ENCODE measurements around the gene TRAF3IP1.

Gene TRAF3IP1

GRCh38 chr2:238287737-238288649 is 32.3 kb upstream of the TRAF3IP1 start, which contains the start of gene PER2:
Gene PER2 (minus strand): TSS chr2:238288610. CDS start chr2:238277936, 10,674 bp downstream.
- Histone ChIP-seq H3K27me3 (ENCODE audit: control insufficient read depth in 5 of 5, insufficient read depth in 4 of 5, low read length in 5 of 5) (no peaks in the 10 kb centered on the region), H3K36me3 (ENCODE audit: control insufficient read depth in 5 of 5, insufficient read depth in 5 of 5, low read length in 5 of 5) (no peaks in the 10 kb centered on the region), H3K4me1 (ENCODE audit: control insufficient read depth in 5 of 5, insufficient read depth in 5 of 5, low read length in 5 of 5) (peaks cover 16 to 59% (median 54%) of the 10 kb centered on the region in 5 donors), H3K27ac (ENCODE audit: low read depth, low read length) (peak within 1 kb of the TSS; percentile 97), H3K9ac (ENCODE audit: low read length in 5 of 5) (peak within 1 kb of the TSS; percentile 81 to 98 (median 95)), H3K9me3 (ENCODE audit: control insufficient read depth in 5 of 5, low read length in 5 of 5) (no peaks in the 10 kb centered on the region), H3K4me3 (ENCODE audit: low read depth in 1 of 5, low read length in 5 of 5) (peak within 1 kb of the TSS; percentile 82 to 97 (median 93))

- peak overlapping the region; percentile 79 for H3K27ac ChIP-seq (ENCODE audit: low read depth, low read length)
- H3K9ac ChIP-seq (ENCODE audit: low read length in 5 of 5), result peak overlapping the region in 4 of 5 donors; percentile 46 to 96 (median 70)
- peaks cover 13 to 55% (median 45%) of the 10 kb centered on the region in 5 donors for H3K4me1 ChIP-seq (ENCODE audit: control insufficient read depth in 5 of 5, insufficient read depth in 5 of 5, low read length in 5 of 5)
- no peaks in the 10 kb centered on the region for H3K36me3 ChIP-seq (ENCODE audit: control insufficient read depth in 5 of 5, insufficient read depth in 5 of 5, low read length in 5 of 5)
- H3K9me3 ChIP-seq (ENCODE audit: control insufficient read depth in 5 of 5, low read length in 5 of 5), result no peaks in the 10 kb centered on the region
- H3K4me3 ChIP-seq (ENCODE audit: low read depth in 1 of 5, low read length in 5 of 5), result peak overlapping the region; percentile 56 to 97 (median 88)
- no peaks in the 10 kb centered on the region for H3K27me3 ChIP-seq (ENCODE audit: control insufficient read depth in 5 of 5, insufficient read depth in 4 of 5, low read length in 5 of 5)
These were observed 31.4 kb upstream of the TRAF3IP1 start for GRCh38 chr2:238288650-238289573.

- Histone ChIP-seq H3K4me3 (ENCODE audit: low read depth in 1 of 5, low read length in 5 of 5) (peak overlapping the region; percentile 56 to 97 (median 82)), H3K36me3 (ENCODE audit: control insufficient read depth in 5 of 5, insufficient read depth in 5 of 5, low read length in 5 of 5) (no peaks in the 10 kb centered on the region), H3K4me1 (ENCODE audit: control insufficient read depth in 5 of 5, insufficient read depth in 5 of 5, low read length in 5 of 5) (peaks cover 13 to 53% (median 42%) of the 10 kb centered on the region in 5 donors), H3K9ac (ENCODE audit: low read length in 5 of 5) (peak overlapping the region in 4 of 5 donors; percentile 7 to 61 (median 47)), H3K9me3 (ENCODE audit: control insufficient read depth in 5 of 5, low read length in 5 of 5) (no peaks in the 10 kb centered on the region), H3K27me3 (ENCODE audit: control insufficient read depth in 5 of 5, insufficient read depth in 4 of 5, low read length in 5 of 5) (no peaks in the 10 kb centered on the region), H3K27ac (ENCODE audit: low read depth, low read length) (no peak overlapping the region)
These were observed 30.7 kb upstream of the TRAF3IP1 start for GRCh38 chr2:238289574-238289973.

GRCh38 chr2:238290091-238290509 is 30.2 kb upstream of the TRAF3IP1 start:
- Histone ChIP-seq H3K9ac (ENCODE audit: low read length in 5 of 5) (no peak overlapping the region), H3K9me3 (ENCODE audit: control insufficient read depth in 5 of 5, low read length in 5 of 5) (no peaks in the 10 kb centered on the region), H3K27me3 (ENCODE audit: control insufficient read depth in 5 of 5, insufficient read depth in 4 of 5, low read length in 5 of 5) (no peaks in the 10 kb centered on the region), H3K36me3 (ENCODE audit: control insufficient read depth in 5 of 5, insufficient read depth in 5 of 5, low read length in 5 of 5) (no peaks in the 10 kb centered on the region), H3K27ac (ENCODE audit: low read depth, low read length) (no peak overlapping the region), H3K4me1 (ENCODE audit: control insufficient read depth in 5 of 5, insufficient read depth in 5 of 5, low read length in 5 of 5) (peaks cover 13 to 47% (median 37%) of the 10 kb centered on the region in 5 donors), H3K4me3 (ENCODE audit: low read depth in 1 of 5, low read length in 5 of 5) (no peak overlapping the region)

- Histone ChIP-seq H3K4me1 (ENCODE audit: control insufficient read depth in 5 of 5, insufficient read depth in 5 of 5, low read length in 5 of 5) (peaks cover 13 to 40% (median 29%) of the 10 kb centered on the region in 5 donors), H3K9me3 (ENCODE audit: control insufficient read depth in 5 of 5, low read length in 5 of 5) (no peaks in the 10 kb centered on the region), H3K4me3 (ENCODE audit: low read depth in 1 of 5, low read length in 5 of 5) (no peak overlapping the region), H3K27me3 (ENCODE audit: control insufficient read depth in 5 of 5, insufficient read depth in 4 of 5, low read length in 5 of 5) (no peaks in the 10 kb centered on the region), H3K9ac (ENCODE audit: low read length in 5 of 5) (no peak overlapping the region), H3K36me3 (ENCODE audit: control insufficient read depth in 5 of 5, insufficient read depth in 5 of 5, low read length in 5 of 5) (no peaks in the 10 kb centered on the region), H3K27ac (ENCODE audit: low read depth, low read length) (no peak overlapping the region)
These were observed 29.4 kb upstream of the TRAF3IP1 start for GRCh38 chr2:238290715-238291549.

GRCh38 chr2:238291550-238292281 is 28.6 kb upstream of the TRAF3IP1 start:
- Histone ChIP-seq H3K9me3 (ENCODE audit: control insufficient read depth in 5 of 5, low read length in 5 of 5) (no peaks in the 10 kb centered on the region), H3K36me3 (ENCODE audit: control insufficient read depth in 5 of 5, insufficient read depth in 5 of 5, low read length in 5 of 5) (no peaks in the 10 kb centered on the region), H3K27ac (ENCODE audit: low read depth, low read length) (no peak overlapping the region), H3K27me3 (ENCODE audit: control insufficient read depth in 5 of 5, insufficient read depth in 4 of 5, low read length in 5 of 5) (peaks cover 0 to 1% (median 0%) of the 10 kb centered on the region in 5 donors), H3K9ac (ENCODE audit: low read length in 5 of 5) (no peak overlapping the region), H3K4me1 (ENCODE audit: control insufficient read depth in 5 of 5, insufficient read depth in 5 of 5, low read length in 5 of 5) (peaks cover 11 to 32% (median 21%) of the 10 kb centered on the region in 5 donors), H3K4me3 (ENCODE audit: low read depth in 1 of 5, low read length in 5 of 5) (no peak overlapping the region)

GRCh38 chr2:238294046-238294392 is 26.3 kb upstream of the TRAF3IP1 start:
- H3K4me1 ChIP-seq (ENCODE audit: control insufficient read depth in 5 of 5, insufficient read depth in 5 of 5, low read length in 5 of 5), result peaks cover 7 to 18% (median 15%) of the 10 kb centered on the region in 5 donors
- H3K9ac ChIP-seq (ENCODE audit: low read length in 5 of 5), result no peak overlapping the region
- H3K9me3 ChIP-seq (ENCODE audit: control insufficient read depth in 5 of 5, low read length in 5 of 5), result no peaks in the 10 kb centered on the region
- H3K27me3 ChIP-seq (ENCODE audit: control insufficient read depth in 5 of 5, insufficient read depth in 4 of 5, low read length in 5 of 5), result peaks cover 0 to 5% (median 0%) of the 10 kb centered on the region in 5 donors
- H3K36me3 ChIP-seq (ENCODE audit: control insufficient read depth in 5 of 5, insufficient read depth in 5 of 5, low read length in 5 of 5), result no peaks in the 10 kb centered on the region
- H3K27ac ChIP-seq (ENCODE audit: low read depth, low read length), result no peak overlapping the region
- no peak overlapping the region for H3K4me3 ChIP-seq (ENCODE audit: low read depth in 1 of 5, low read length in 5 of 5)

- H3K9me3 ChIP-seq (ENCODE audit: control insufficient read depth in 5 of 5, low read length in 5 of 5), result no peaks in the 10 kb centered on the region
- H3K4me1 ChIP-seq (ENCODE audit: control insufficient read depth in 5 of 5, insufficient read depth in 5 of 5, low read length in 5 of 5), result peaks cover 5 to 13% (median 11%) of the 10 kb centered on the region in 5 donors
- peaks cover 0 to 5% (median 0%) of the 10 kb centered on the region in 5 donors for H3K27me3 ChIP-seq (ENCODE audit: control insufficient read depth in 5 of 5, insufficient read depth in 4 of 5, low read length in 5 of 5)
- no peak overlapping the region for H3K9ac ChIP-seq (ENCODE audit: low read length in 5 of 5)
- H3K4me3 ChIP-seq (ENCODE audit: low read depth in 1 of 5, low read length in 5 of 5), result no peak overlapping the region
- H3K36me3 ChIP-seq (ENCODE audit: control insufficient read depth in 5 of 5, insufficient read depth in 5 of 5, low read length in 5 of 5), result no peaks in the 10 kb centered on the region
- no peak overlapping the region for H3K27ac ChIP-seq (ENCODE audit: low read depth, low read length)
These were observed 25.8 kb upstream of the TRAF3IP1 start for GRCh38 chr2:238294393-238295143.

Measured in subcutaneous abdominal adipose tissue (tissue), 5 donors.